Effector memory CD4-positive, alpha-beta T cell (primary cell): ENCODE data around the gene ANKMY1.

Experiments
- DNase-seq, 3 donors: peaks; one replicate each; pipeline ENCODE4 v3.0.0-alpha.2; 2020
- H3K27ac ChIP-seq: 2 replicates; pipeline ENCODE4 v1.7.0; 2013; ENCODE audit warnings: mild to moderate bottlenecking, low read length, moderate library complexity; ENCODE audit not compliant: insufficient read depth, poor library complexity, severe bottlenecking
- H3K27me3 ChIP-seq: replicated peaks from 2 replicates; pipeline ENCODE4 v1.7.0; 2013; ENCODE audit warnings: mild to moderate bottlenecking, low read length; ENCODE audit not compliant: insufficient read depth, control insufficient read depth, poor library complexity, severe bottlenecking
- H3K36me3 ChIP-seq: 2 replicates; pipeline ENCODE4 v1.7.0; 2013; ENCODE audit warnings: mild to moderate bottlenecking, low read length, moderate library complexity; ENCODE audit not compliant: control insufficient read depth, insufficient read depth
- H3K4me1 ChIP-seq: 2 replicates; pipeline ENCODE4 v1.7.0; 2013; ENCODE audit warnings: low read length, mild to moderate bottlenecking; ENCODE audit not compliant: control insufficient read depth, insufficient read depth, poor library complexity, severe bottlenecking
- H3K4me3 ChIP-seq: 2 replicates; pipeline ENCODE4 v1.7.0; 2013; ENCODE audit warnings: low read length, low read depth, mild to moderate bottlenecking; ENCODE audit not compliant: insufficient read depth, poor library complexity, severe bottlenecking
- H3K9me3 ChIP-seq: 2 replicates; pipeline ENCODE4 v1.7.0; 2013; ENCODE audit warnings: mild to moderate bottlenecking, low read length, moderate library complexity; ENCODE audit not compliant: control insufficient read depth

The ANKMY1 gene

GRCh38 chr2:240561325-240561971, 3.7 kb upstream of the ANKMY1 start:
- H3K27ac ChIP-seq, result peak overlapping the region; percentile 95
- H3K4me3 ChIP-seq, result peak overlapping the region; percentile 72
- peaks cover 75% of the 10 kb centered on the region for H3K4me1 ChIP-seq
- H3K36me3 ChIP-seq, result no peaks in the 10 kb centered on the region
- H3K27me3 ChIP-seq, result no peaks in the 10 kb centered on the region
- no peaks in the 10 kb centered on the region for H3K9me3 ChIP-seq
- no peak for DNase-seq

GRCh38 chr2:240560480-240561324, 2.9 kb upstream of the ANKMY1 start:
- Histone ChIP-seq H3K9me3 (no peaks in the 10 kb centered on the region), H3K27me3 (no peaks in the 10 kb centered on the region), H3K36me3 (peaks cover 2% of the 10 kb centered on the region), H3K27ac (peak overlapping the region; percentile 95), H3K4me1 (peaks cover 71% of the 10 kb centered on the region), H3K4me3 (peak overlapping the region; percentile 72)
- peak; percentile 98 to 100 (median 100) for DNase-seq

GRCh38 chr2:240560084-240560479, 2.3 kb upstream of the ANKMY1 start, which contains the start of gene DUSP28:
Gene DUSP28 (plus strand): TSS chr2:240560357. CDS start chr2:240560685, 328 bp downstream.
- H3K4me1 ChIP-seq, result peaks cover 65% of the 10 kb centered on the region
- H3K4me3 ChIP-seq, result peak within 1 kb of the TSS; percentile 72
- no peaks in the 10 kb centered on the region for H3K27me3 ChIP-seq
- no peaks in the 10 kb centered on the region for H3K9me3 ChIP-seq
- peak; percentile 84 to 85 (median 85) for DNase-seq
- peak within 1 kb of the TSS; percentile 95 for H3K27ac ChIP-seq
- peaks cover 5% of the 10 kb centered on the region for H3K36me3 ChIP-seq

- no peaks in the 10 kb centered on the region for H3K27me3 ChIP-seq
- H3K27ac ChIP-seq, result no peak overlapping the region
- H3K4me3 ChIP-seq, result no peak overlapping the region
- H3K4me1 ChIP-seq, result peaks cover 57% of the 10 kb centered on the region
- no peaks in the 10 kb centered on the region for H3K9me3 ChIP-seq
- no peak for DNase-seq
- peaks cover 13% of the 10 kb centered on the region for H3K36me3 ChIP-seq
Measured at GRCh38 chr2:240559286-240559685, 1.5 kb upstream of the ANKMY1 start.

- Histone ChIP-seq H3K27me3 (no peaks in the 10 kb centered on the region), H3K4me1 (peaks cover 47% of the 10 kb centered on the region), H3K36me3 (peaks cover 16% of the 10 kb centered on the region), H3K9me3 (no peaks in the 10 kb centered on the region), H3K27ac (no peak overlapping the region), H3K4me3 (peak overlapping the region; percentile 39)
- no peak for DNase-seq
Measured at GRCh38 chr2:240558236-240558761, 511 bp upstream of the ANKMY1 start.

GRCh38 chr2:240557101-240557751, 562 bp downstream of the ANKMY1 start:
- Histone ChIP-seq H3K4me1 (peaks cover 38% of the 10 kb centered on the region), H3K36me3 (peaks cover 24% of the 10 kb centered on the region), H3K4me3 (peak overlapping the region; percentile 39), H3K9me3 (no peaks in the 10 kb centered on the region), H3K27ac (no peak overlapping the region), H3K27me3 (no peaks in the 10 kb centered on the region)
- no peak for DNase-seq

- Histone ChIP-seq H3K27ac (no peak overlapping the region), H3K4me1 (peaks cover 33% of the 10 kb centered on the region), H3K36me3 (peaks cover 29% of the 10 kb centered on the region), H3K4me3 (no peak overlapping the region), H3K9me3 (no peaks in the 10 kb centered on the region), H3K27me3 (no peaks in the 10 kb centered on the region)
- DNase-seq, result peak; percentile 50 to 59 (median 55)
Measured at GRCh38 chr2:240556553-240557100, 1.2 kb downstream of the ANKMY1 start.

- Histone ChIP-seq H3K9me3 (no peaks in the 10 kb centered on the region), H3K4me1 (peaks cover 28% of the 10 kb centered on the region), H3K27ac (no peak overlapping the region), H3K27me3 (no peaks in the 10 kb centered on the region), H3K4me3 (no peak overlapping the region), H3K36me3 (peaks cover 34% of the 10 kb centered on the region)
- no peak for DNase-seq
Measured at GRCh38 chr2:240555541-240556250, 2.1 kb downstream of the ANKMY1 start.

GRCh38 chr2:240554767-240555493, 2.9 kb downstream of the ANKMY1 start:
- Histone ChIP-seq H3K27ac (no peak overlapping the region), H3K36me3 (peaks cover 34% of the 10 kb centered on the region), H3K9me3 (no peaks in the 10 kb centered on the region), H3K4me1 (peaks cover 25% of the 10 kb centered on the region), H3K4me3 (no peak overlapping the region), H3K27me3 (no peaks in the 10 kb centered on the region)
- no peak for DNase-seq
